ENCODE measurements around the gene KIF18B. TPM values are rescaled to one million over a fixed set of nuclear protein-coding genes. Genes with fewer than 3 reads are reported as not detected.

KIF18B gene
- total and polyA plus RNA-seq, 12 donors: 0.20 to 1.6 (median 0.72) TPM; not detected in 1

DNA sequence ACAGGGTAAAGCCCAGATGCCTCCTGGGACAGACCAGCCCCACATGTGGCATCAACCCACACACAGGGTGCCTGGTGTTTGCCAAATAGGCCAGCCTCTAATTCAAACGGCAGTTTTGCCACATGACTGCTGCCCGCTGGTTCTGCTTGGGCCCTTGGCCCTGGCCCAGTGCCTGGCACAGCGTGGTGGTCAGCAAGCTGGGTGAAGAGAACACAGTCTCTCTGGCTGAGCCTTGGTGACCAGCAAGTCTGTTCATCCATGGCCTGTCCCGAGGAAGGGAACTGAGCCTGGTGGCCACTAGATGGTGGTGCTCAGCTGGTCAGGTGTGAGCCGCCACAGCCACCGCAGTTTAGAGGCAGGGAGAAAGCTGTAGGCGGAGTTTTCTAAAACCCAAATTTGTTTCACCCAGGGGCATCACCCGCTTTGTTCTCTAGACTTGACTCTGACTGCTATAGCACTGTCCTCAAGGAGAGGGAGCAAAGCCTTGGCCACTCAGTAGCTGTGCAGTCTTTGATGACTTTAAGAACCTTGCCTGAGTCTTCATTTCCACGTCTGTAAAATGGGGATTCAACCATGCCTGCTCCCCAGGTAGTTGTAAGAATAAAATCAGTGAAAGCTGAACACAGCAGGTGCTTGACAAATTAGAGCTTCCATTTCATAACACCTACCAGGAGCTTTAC lies 27.5 kb downstream of the KIF18B start:
- Histone ChIP-seq H3K4me1 (replicated peaks in 1 of 2) (peaks cover 9 to 18% of the 10 kb centered on the region in 2 donors), H3K9me3 (replicated peaks in 1 of 3) (no peaks in the 10 kb centered on the region), H3K4me3 (no peak overlapping the region), H3K27me3 (no peaks in the 10 kb centered on the region), H3K27ac (no peak overlapping the region), H3K36me3 (replicated peaks in 1 of 2) (no peaks in the 10 kb centered on the region)
- WGBS, 4 donors: 0 to 14% (median 9%) methylated on average over 3 to 9 of the region's 9 CpGs
- DNase-seq: peak; percentile 82 to 93 (median 88)
- intact Hi-C loops (cut with DNase I): loop anchor here (2.0 to 10.0 kb wide), 4 partner anchors 101 to 185 kb away; no protein-coding TSS in a partner anchor
- TF ChIP-seq POLR2A (IDR thresholded peaks at IDR 0.05): no peak
- TF ChIP-seq, protein P1, sequence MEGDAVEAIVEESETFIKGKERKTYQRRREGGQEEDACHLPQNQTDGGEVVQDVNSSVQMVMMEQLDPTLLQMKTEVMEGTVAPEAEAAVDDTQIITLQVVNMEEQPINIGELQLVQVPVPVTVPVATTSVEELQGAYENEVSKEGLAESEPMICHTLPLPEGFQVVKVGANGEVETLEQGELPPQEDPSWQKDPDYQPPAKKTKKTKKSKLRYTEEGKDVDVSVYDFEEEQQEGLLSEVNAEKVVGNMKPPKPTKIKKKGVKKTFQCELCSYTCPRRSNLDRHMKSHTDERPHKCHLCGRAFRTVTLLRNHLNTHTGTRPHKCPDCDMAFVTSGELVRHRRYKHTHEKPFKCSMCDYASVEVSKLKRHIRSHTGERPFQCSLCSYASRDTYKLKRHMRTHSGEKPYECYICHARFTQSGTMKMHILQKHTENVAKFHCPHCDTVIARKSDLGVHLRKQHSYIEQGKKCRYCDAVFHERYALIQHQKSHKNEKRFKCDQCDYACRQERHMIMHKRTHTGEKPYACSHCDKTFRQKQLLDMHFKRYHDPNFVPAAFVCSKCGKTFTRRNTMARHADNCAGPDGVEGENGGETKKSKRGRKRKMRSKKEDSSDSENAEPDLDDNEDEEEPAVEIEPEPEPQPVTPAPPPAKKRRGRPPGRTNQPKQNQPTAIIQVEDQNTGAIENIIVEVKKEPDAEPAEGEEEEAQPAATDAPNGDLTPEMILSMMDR (IDR thresholded peaks at IDR 0.05): peak; percentile 55 to 93 (median 85)

DNA sequence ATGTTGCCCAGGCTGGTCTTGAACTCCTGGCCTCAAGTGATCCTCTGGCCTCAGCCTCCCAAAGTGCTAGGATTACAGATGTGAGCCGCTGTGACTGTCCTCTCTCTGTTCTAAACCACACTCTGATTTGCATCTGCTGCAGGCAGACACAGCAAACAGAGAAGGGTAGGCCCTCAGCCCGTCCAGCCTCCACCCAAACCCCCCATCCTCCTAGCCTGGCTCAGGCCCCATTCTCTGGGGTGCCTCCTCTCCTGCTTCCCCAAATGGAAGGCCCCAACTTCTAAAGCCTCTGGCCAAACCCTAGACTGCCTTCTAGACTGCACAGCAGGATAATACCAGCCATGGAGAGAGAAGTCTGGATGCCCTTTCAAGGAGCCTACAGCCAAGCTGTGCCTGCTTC lies 28.2 kb downstream of the KIF18B start:
- Histone ChIP-seq H3K27me3 (no peaks in the 10 kb centered on the region), H3K27ac (no peak overlapping the region), H3K36me3 (replicated peaks in 1 of 2) (no peaks in the 10 kb centered on the region), H3K4me3 (no peak overlapping the region), H3K9me3 (replicated peaks in 1 of 3) (no peaks in the 10 kb centered on the region), H3K4me1 (replicated peaks in 1 of 2) (peaks cover 9 to 18% of the 10 kb centered on the region in 2 donors)
- no peak for TF ChIP-seq POLR2A (IDR thresholded peaks at IDR 0.05)
- TF ChIP-seq, protein P1 (IDR thresholded peaks at IDR 0.05): no peak
- peak in 1 of 7 donors; percentile 11 for DNase-seq
- WGBS, 4 donors: 69 to 88% (median 76%) methylated on average over 2 of the region's 2 CpGs
- intact Hi-C loops (cut with DNase I): loop anchor here in 1 of 2 donors (10.0 kb wide), 1 partner anchor 185 kb away; no protein-coding TSS in a partner anchor

DNA sequence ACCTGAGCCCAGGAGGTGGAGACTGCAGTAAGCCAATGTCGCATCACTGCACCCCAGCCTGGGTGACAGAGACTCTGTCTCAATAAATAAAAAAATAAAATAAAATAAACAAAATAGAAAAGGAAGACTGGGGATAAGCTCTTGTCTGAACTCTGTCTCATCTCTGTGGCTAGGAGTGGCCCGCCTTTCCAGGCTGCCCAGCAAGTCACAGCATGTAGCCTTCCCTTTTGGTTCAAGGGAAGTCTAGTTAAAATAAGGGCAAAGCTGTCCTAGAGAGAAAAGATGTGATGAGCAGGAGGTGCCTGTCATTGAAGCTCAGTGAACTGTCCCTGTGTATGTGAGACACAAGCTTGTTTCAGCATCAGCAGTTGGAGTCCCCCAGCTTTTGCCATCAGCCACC lies 29.6 kb downstream of the KIF18B start:
- H3K4me3 ChIP-seq: no peak overlapping the region
- peaks cover 9 to 18% of the 10 kb centered on the region in 2 donors for H3K4me1 ChIP-seq (replicated peaks in 1 of 2)
- TF ChIP-seq, protein P1 (IDR thresholded peaks at IDR 0.05): no peak
- TF ChIP-seq POLR2A (IDR thresholded peaks at IDR 0.05): no peak
- no peaks in the 10 kb centered on the region for H3K36me3 ChIP-seq (replicated peaks in 1 of 2)
- intact Hi-C loops (cut with DNase I): loop anchor here in 1 of 2 donors (10.0 kb wide), 1 partner anchor 187 kb away; no protein-coding TSS in a partner anchor
- peak in 1 of 7 donors; percentile 12 for DNase-seq
- no peaks in the 10 kb centered on the region for H3K9me3 ChIP-seq (replicated peaks in 1 of 3)
- H3K27me3 ChIP-seq: no peaks in the 10 kb centered on the region
- 91 to 94% (median 93%) methylated on average over 2 of the region's 2 CpGs for WGBS, 4 donors
- no peak overlapping the region for H3K27ac ChIP-seq

GRCh38 chr17:44917456-44917855 lies 30.1 kb downstream of the KIF18B start:
- Histone ChIP-seq H3K4me3 (no peak overlapping the region), H3K36me3 (replicated peaks in 1 of 2) (no peaks in the 10 kb centered on the region), H3K27ac (peak overlapping the region in 1 of 5 donors; percentile 34), H3K4me1 (replicated peaks in 1 of 2) (peaks cover 9 to 18% of the 10 kb centered on the region in 2 donors), H3K27me3 (no peaks in the 10 kb centered on the region), H3K9me3 (replicated peaks in 1 of 3) (no peaks in the 10 kb centered on the region)
- intact Hi-C loops (cut with DNase I): loop anchor here in 1 of 2 donors (10.0 kb wide), 1 partner anchor 187 kb away; no protein-coding TSS in a partner anchor
- no peak for TF ChIP-seq POLR2A (IDR thresholded peaks at IDR 0.05)
- peak in 1 of 7 donors; percentile 5 for DNase-seq
- whole genome bisulfite sequencing, 4 donors: 85 to 94% (median 90%) methylated on average over 6 of the region's 6 CpGs
